ENCODE results near the gene RASSF5.

The RASSF5 gene

GRCh38 chr1:206551296-206551985 is 44.1 kb downstream of the RASSF5 start:
- no peak for DNase-seq (ENCODE audit: low spot score)

DNA sequence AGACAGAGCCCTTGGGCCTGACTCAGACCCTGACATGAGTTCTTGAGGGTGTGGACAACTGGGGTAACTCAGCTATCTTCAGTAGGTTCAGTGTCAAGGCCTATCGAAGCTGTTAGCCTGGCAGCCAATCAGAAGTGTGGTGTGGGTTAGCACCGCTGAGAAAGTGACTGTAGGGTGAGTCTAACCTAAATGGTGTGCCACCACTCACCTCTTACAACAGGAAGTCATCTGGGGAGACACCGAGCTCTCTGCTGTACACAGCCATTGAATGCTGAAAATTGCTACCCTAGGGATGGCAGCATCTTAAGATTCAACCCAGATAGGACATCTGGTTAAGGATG is 44.6 kb downstream of the RASSF5 start:
- no peak for DNase-seq (ENCODE audit: low spot score)

DNA sequence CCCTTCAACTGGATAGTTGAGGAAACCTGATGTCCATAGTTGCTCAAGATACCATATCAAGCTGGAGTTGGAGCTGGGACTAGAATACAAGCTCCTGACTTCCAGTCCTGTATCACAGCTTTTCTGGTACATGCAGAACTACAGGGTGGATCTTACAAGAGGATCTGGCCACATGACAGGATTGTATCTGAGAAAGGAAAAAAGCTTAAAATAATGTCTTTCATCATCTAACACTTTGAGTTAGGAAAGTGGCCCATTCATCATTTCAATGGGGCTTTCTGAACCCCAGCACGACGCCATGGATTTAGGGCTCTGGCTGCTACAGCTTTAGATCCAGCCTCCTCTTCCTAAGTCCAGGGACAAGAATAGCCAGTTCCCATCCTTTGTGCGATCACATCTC is 46.9 kb downstream of the RASSF5 start:
- no peak for DNase-seq (ENCODE audit: low spot score)

GRCh38 chr1:206554701-206555472 is 47.6 kb downstream of the RASSF5 start:
- no peak for DNase-seq (ENCODE audit: low spot score)

GRCh38 chr1:206555473-206555935 is 48.2 kb downstream of the RASSF5 start:
- DNase-seq (ENCODE audit: low spot score) = peak; percentile 58

DNA sequence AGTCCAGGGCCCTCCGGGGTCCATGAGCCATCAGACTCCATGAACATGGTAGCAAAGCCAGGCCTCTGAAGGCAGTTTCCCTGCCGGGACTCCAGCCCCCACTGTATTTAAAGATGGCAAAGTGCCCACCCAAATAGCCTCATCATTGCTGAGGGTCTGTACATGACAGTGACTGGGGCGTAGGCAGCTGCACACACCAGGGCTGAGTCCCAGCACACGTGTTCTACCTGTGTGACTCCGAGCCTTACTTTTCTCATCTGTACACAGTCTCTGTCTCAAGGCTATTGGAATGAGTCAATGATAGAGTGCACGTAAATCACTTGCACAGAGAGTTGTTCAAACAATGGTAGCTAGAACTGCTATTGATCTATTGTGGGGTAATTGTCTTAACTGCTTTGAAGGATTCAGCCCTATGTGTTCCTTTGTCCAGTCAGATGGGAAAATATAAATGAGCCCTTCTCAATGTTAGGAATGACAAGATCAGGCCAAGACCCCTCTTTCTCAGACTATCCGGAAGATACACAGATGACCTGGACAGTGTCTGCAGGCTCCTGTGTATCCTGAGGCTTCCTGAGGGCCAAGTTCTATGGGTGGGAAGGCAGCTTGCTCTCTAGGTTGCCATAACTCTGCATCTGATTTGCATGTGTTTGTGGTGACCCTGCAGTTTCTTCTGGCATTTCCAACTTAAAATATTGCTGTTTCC is 48.9 kb downstream of the RASSF5 start:
- DNase-seq (ENCODE audit: low spot score) = no peak

DNA sequence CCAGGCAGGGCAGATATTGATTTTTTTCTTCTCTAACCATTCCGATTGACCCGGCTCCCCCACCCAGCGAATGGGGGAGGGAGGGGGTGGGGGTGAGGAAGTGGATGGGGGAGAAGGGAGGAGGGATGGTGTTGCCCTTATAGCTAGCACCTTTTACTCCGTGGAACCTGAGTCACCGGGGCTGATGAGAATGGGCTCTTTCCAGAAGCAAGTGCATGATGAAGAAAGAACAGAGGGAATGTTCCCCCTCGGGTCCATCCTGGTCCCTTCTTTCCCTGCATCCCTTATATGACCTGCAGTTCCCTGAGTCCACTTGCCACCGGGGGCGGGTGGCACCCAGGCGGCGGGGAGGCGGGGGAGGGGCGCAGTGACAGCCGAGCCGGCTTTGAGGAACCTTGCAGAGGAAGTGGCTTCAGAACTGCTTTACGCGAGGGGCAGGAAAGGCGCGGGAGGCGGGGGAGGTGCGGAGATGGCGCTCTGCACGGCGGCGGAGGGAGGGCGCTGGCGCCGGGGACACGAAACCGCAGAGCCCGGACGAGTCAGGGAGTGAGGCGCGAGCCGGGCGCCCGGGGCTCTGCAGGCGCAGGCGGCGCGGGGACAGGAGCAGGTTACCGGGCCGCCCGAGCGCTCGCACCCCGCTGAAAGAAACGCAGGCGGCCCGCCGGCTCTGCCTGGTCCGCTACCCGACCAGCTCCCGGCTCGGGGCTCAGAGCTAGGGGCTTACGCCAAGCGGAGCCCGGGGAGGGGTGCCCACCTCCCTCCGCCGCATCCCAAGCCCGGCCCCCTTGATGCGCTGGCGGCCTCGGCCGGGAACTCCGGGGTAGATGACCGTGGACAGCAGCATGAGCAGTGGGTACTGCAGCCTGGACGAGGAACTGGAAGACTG is 49.7 kb downstream of the RASSF5 start:
- DNase-seq (ENCODE audit: low spot score) = peak; percentile 81

GRCh38 chr1:206557636-206558473 is 50.5 kb downstream of the RASSF5 start:
- no peak for DNase-seq (ENCODE audit: low spot score)

DNA sequence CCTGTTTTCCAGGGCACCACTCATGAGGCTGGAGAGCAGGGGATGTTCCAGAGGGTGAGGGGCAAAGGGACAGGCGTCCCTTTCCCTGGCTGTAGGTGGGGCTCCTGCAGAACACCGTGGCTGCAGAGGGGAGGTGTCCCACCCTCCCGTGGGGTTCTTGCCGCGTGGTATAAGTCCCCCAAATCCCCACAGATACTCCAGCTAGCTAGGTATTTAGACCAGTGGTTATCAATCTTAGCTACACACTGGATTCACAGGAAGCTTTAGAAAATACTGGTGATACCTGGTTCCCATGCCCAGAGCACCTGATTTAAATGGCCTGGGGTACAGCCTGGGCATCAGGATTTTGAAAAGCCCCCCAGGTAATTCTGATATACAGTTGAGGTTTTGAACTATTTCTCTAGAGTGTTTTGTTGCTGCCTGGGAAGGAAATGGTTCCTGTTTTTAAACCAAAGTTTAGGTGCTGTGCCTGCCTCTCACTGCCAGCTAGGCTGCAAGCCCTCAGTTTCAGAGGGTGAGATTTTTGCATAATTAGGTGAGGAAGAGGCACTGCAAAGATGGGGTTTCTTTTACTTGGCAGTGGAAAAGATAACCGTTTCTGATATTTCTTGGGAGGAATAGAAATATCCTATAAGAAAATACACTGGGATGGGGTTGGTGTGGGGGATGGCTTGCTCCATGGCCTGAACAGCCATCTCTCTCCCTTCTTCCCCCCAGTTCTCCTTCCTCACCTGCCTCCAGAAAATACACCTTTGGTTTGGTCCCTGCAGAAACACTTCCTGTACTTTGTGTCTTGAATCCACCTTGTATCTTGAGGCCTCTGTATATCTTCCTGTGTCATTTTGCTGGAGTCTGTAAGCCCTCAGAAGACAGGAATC is 51.7 kb downstream of the RASSF5 start:
- no peak for DNase-seq (ENCODE audit: low spot score)

- DNase-seq (ENCODE audit: low spot score) = no peak
Observed at GRCh38 chr1:206559672-206559995, 52.3 kb downstream of the RASSF5 start.

GRCh38 chr1:206560007-206560716 is 52.8 kb downstream of the RASSF5 start:
- DNase-seq (ENCODE audit: low spot score) = no peak

- no peak for DNase-seq (ENCODE audit: low spot score)
Observed at GRCh38 chr1:206563367-206564207, 56.3 kb downstream of the RASSF5 start.

- no peak for DNase-seq (ENCODE audit: low spot score)
Observed at GRCh38 chr1:206565995-206566394, 58.7 kb downstream of the RASSF5 start.

DNA sequence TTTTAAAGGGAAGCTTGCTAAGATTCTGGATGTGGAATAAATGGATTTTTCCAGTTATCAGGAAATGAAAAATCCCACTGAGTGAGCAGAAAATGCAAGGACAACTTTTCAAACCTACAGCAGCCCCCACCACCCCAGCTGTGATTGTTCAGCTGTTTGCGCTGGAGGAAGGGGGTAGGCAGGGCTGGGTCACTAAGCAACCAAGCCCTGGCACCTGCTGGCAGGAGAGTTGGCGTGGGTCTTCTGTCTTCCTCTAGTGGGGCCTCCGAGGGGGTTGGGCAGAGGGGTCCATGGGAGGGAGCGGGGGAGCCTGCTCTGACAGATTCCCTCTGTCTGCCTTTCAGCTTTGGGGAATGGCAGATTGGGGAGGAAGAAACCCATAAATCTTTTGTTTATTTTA is 59.7 kb downstream of the RASSF5 start:
- DNase-seq (ENCODE audit: low spot score) = no peak

- no peak for DNase-seq (ENCODE audit: low spot score)
Observed at GRCh38 chr1:206568256-206568655, 60.9 kb downstream of the RASSF5 start.

GRCh38 chr1:206568779-206569352 is 61.5 kb downstream of the RASSF5 start:
- DNase-seq (ENCODE audit: low spot score) = no peak

GRCh38 chr1:206569556-206569955 is 62.2 kb downstream of the RASSF5 start:
- no peak for DNase-seq (ENCODE audit: low spot score)

- DNase-seq (ENCODE audit: low spot score) = no peak
Observed at GRCh38 chr1:206570529-206570928, 63.2 kb downstream of the RASSF5 start.
